K562 (cell line): ENCODE results near the gene HIF1AN.

ENCODE experiments used
- CBX3 ChIP-seq, 2 experiments: IDR thresholded peaks; 1 replicate in 1 of 2; 2 replicates in 1 of 2; pipeline ENCODE4 v1.6.1; 2012; ENCODE audit warnings: inconsistent platforms in 2 of 2, low read length in 2 of 2, borderline replicate concordance in 1 of 2, control low read depth in 1 of 2
- GABPB2 ChIP-seq: fragments of 250-450 bp; sonication (Bioruptor Pico); conservative IDR thresholded peaks from 2 replicates; pipeline ENCODE4 v1.5.1; 2021; ENCODE audit warnings: mild to moderate bottlenecking
- POLR2A ChIP-seq: fragments of 450-650 bp; conservative IDR thresholded peaks from 2 replicates; pipeline ENCODE4 v1.6.1; 2016
- POLR2AphosphoS5 ChIP-seq: IDR thresholded peaks from 2 replicates; pipeline ENCODE4 v1.6.1; 2011; ENCODE audit warnings: mild to moderate bottlenecking, low read depth, low read length, moderate library complexity; ENCODE audit not compliant: control insufficient read depth, insufficient read depth
- SMAD3 ChIP-seq: fragments of 450-650 bp; formaldehyde crosslinking; conservative IDR thresholded peaks from 2 replicates; pipeline ENCODE4 v1.4.0; 2020; ENCODE audit warnings: mild to moderate bottlenecking
- ZBTB7A ChIP-seq: IDR thresholded peaks from 2 replicates; pipeline ENCODE4 v1.6.1; 2011; ENCODE audit warnings: low read depth, mild to moderate bottlenecking, low read length, moderate library complexity, borderline replicate concordance; ENCODE audit not compliant: control insufficient read depth
- ZFP30 ChIP-seq: fragments of 250-450 bp; sonication (Bioruptor Pico); IDR thresholded peaks from 2 replicates; pipeline ENCODE4 v1.8.0; 2022; ENCODE audit warnings: moderate library complexity, mild to moderate bottlenecking, inconsistent platforms, borderline replicate concordance
- ZNF79 ChIP-seq: fragments of 250-450 bp; sonication (Bioruptor Pico); IDR thresholded peaks from 2 replicates; pipeline ENCODE4 v1.4.0; 2020; ENCODE audit warnings: low read depth, mild to moderate bottlenecking, moderate library complexity

GRCh38 chr10:100567826-100568225 lies 32.1 kb downstream of the HIF1AN start:
- TF ChIP-seq SMAD3 (CRISPR knock-in tag) = no peak
- no peak for TF ChIP-seq ZNF79 (CRISPR knock-in tag)
- TF ChIP-seq ZBTB7A = no peak
- no peak for TF ChIP-seq CBX3 (IDR thresholded peaks at IDR 0.05; ENCODE audit: borderline replicate concordance in 1 of 2, low read length in 2 of 2)
- TF ChIP-seq POLR2AphosphoS5 = no peak
- no peak for TF ChIP-seq POLR2A
- TF ChIP-seq GABPB2 = no peak
- TF ChIP-seq ZFP30 = no peak
